IPS DF 4.7 (cell line): ENCODE measurements around the gene MDFIC.
A peak's percentile ranks its signal among the peaks of the same experiment; 100 is the strongest.

ENCODE experiments used
- DNase-seq: peaks from one replicate; pipeline ENCODE4 v3.0.0-alpha.2; 2013; ENCODE audit warnings: low spot score; ENCODE audit errors: extremely low read depth

The MDFIC gene

DNA sequence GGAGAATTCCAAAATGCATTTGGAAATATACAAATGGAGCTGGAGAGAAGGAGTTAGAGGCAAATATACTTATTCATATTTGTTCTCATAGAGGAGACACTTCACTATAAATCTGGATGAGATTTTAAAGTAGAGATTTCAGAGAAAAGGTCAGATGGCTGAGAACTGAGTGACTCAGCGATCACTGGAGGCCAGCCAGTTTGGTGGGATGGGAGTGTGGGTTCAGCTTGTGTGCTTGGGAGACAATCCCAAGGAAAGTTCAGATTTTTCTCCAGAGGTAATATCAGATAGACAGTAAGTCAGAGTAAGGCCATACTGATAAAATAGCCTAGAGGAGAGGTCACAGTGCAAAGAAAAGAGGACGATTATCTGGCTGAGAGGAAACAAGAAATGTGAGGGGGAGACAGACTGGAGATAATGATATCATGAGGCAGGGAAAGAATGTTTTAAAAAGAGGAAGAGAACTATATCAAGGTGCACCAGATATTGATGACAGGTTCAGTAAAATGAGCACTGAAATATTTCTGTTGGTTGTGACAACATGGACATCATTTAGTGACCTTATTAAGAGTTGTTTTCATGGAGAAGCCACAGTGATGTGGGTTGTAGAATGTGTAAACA lies 67.0 kb downstream of the MDFIC start:
- no peak for DNase-seq

DNA sequence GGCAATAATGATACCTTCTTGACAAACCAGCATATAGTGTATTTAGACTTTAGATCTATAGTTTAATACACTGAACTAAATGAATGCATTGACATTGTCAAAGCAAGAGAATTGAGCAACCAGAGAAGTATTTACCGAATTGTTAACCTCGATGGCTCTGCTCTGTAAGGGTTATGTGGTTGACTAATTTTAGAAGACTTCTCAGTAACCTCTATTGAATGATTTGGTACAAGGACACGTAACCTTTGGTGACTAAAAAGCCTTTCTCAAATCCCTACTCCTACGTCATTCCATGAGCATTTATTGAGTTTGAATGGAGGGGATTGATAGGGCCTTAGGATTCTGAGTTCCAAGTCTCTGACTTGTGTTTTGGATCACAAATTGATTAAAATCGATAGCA lies 67.6 kb downstream of the MDFIC start:
- DNase-seq = no peak

DNA sequence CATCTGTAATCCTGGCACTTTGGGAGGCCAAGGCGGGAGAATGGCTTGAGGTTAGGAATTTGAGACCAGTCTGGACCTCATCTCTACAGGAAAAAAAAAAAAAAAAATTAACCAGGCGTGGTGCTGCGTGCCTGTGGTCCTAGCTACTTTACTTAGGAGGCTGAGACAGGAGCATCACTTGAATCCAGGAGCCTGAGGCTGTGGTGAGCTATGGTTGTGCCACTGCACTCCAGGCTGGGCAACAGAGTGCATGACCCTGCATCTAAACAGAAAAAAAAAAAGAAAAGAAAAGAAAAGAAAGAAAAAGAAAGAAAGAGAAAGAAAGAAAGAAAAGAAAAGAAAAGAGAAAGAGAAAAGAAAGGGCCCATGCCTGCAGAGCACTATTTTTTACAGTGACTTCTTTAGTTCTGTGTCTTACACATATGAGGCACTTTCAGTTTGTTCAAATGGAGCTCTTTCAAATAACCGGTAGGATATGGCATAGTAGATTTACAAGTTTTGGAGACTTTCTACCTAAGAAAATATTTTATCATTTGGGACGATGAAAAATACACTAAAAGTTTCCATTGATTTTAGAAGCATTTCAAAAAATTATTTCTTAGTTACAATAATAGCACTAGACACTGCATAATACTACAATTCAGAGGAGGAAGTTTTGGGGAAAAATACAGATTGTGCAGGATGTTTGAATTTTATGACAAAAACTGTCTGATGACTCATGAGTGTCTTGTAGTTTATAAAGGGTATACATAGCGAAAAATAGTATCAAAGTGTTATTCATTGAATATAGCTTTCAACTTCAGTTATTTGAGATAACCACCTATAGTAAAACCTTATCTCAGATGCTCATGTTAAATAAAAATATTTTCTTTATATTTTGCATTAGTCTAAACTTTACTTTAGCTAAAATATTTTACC lies 75.9 kb downstream of the MDFIC start:
- no peak for DNase-seq

DNA sequence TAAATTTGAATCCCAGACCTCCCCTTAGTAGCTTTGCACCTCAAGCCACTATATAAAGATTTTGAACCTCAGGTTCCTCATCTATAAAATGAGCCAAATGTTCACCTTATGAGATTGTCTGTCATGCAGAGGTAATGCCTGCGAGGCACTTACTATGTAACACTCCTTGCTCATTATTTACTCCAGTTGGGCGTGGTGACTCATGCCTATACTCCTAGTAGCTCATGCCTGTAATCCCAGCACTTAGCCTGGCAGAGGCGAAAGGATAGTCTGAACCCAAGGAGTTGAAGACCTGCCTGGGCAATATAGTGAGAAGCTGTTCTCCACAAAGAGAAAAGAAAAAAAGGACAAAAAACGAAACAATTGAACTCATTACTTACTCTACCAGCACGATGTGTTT lies 82.2 kb downstream of the MDFIC start:
- no peak for DNase-seq

DNA sequence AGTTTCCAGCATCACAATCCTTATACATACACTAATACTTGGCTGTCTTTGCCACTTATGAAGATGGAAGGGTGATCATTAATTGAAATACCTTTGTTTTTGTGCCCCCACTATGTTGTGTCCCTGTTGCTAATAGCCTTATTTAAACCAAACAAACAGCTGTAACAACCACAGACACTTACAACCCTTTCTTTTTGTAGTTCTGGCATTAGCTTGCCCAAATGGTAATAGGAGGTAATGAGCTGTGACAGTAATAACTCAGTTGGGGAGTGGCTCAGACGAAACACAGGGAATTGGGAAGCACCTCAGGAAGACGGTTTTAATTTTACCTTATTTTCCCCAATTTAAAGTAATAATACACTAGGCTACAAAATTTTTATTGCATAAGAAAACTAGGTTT lies 83.4 kb downstream of the MDFIC start:
- no peak for DNase-seq

DNA sequence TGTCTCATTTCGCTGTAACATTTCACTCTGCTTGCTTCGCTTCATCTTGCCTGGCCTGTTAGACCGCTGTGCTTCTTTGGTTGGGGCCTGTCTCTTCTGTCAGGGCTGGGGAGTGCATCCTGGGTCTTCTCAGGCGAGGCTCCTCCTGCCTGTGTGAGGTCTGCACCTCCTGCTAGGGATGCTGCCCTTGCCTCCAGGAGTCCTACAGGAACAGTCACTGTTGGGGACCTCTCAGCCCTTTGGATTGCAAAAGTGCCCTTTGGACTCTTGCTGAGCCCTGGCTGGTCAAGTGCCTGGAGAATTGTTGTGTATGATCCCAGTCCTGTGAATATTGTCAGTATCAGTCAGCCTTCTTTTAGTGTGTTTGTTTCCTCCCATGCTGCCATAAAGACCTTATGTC lies 84.1 kb downstream of the MDFIC start:
- DNase-seq = peak; percentile 66

DNA sequence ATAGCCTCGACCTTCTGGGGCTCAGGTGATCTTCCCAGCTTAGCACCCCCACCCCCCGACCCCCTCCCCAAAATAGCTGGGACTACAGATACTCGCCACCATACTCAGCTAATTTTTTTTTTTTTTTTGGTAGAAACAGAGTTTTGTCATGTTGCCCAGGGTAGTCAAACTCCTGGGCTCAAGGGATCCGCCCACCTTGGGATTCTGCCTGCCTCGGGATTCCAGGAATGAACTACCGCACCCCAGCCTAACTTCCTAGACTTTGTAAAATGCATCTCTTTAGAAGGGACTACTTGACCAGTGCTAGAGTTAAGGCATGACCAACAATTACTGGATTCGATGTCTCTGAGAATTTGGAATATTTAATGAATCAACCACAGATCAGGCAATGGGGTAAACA lies 85.9 kb downstream of the MDFIC start:
- DNase-seq = no peak

DNA sequence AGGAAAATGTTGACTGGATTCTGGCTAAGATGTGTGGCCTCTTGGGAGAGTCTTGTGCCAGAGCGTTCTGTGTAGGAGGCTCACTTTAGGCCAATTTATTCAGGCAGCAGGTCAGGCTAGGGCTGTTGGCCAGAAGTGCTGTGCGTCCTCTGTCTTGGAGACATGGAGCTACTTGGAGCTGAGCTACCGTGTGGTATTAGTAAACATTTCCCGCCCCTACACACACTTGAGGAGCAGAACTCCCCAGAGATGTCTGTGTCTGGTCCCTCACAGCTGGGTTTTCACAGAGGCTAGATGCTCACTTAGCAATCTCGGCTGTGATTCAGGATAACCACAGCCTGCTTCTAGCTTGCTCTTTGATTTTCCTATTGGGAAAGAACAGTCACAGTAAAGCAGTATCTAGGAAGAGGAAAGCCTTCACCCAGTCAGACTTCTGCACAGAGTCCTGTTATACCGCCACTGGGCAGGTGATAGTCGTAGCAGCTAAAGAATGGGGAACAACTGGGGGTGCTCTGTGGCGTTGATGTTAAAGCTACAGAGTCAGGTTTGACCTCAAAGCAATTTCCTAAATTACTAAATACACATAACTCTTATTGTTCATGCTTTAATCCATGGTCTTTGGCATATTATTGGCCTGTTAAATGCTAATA lies 86.7 kb downstream of the MDFIC start:
- no peak for DNase-seq

DNA sequence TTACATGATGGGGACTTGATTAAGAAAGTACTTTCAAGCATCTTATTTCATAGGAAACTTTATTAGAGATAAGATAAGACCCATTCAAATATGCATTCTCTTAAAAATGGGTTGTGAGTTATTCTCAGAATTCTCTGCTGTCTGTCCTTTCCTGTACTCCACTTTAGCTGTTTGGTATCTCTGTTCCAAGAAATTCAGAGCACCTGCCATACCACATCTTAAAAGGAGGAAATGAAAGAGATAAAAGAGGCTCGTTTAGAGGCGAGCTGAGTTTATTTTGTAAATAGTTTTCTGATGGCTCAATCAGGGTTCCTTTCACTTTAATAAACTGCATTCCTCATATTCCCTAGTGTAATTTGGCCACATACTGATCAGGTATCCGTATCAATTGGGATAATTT lies 87.2 kb downstream of the MDFIC start:
- DNase-seq = no peak

DNA sequence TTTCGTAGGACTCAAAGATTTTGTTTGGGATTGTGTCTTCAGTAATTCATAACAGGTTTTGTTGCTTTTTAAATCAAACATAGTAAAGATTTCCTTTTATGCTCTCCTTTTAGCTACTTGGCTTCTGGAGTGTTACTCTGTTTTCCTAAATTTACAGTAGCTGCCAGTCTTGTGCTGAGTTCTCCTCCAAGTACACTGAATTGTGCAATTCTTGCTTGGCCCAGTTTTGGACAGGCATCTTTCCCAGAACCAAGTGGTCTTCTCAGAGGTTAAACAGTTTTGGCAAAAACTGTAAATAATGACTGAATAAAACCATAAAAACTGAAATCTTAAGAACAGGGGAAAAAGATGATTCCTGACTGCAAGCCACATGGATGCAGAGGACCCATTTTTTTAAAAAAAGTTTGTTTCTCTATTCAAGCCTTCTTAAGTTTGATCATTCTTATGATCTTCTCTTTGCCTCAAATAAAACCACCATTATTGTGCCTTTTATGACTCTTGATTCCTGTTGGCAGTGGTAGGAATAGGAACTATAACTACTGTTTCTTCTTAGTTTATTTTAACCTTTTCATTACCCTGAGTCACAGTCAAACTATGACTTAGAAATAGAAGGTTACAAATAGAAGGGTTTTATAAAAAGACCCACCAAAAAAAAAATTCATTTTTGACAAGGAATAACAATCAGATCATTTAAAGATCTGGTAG lies 88.0 kb downstream of the MDFIC start:
- DNase-seq = no peak

DNA sequence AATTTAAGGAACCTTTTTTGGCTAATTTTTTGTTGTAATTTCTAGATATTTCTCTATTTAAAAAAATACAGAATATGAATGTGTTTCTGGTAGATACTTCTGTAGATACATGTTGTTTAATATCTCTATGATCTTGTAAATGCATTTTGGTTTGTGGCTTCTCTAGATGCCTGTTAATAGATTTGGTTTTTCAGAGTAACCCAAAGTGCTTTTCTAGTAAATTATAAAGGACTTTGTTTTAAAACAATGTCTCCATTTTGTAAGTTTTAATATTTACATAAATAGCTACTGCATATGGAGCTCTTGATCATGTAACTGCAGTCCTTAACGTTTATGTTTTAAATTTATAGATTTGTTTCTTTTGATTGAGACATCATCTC lies 88.5 kb downstream of the MDFIC start:
- DNase-seq = no peak

DNA sequence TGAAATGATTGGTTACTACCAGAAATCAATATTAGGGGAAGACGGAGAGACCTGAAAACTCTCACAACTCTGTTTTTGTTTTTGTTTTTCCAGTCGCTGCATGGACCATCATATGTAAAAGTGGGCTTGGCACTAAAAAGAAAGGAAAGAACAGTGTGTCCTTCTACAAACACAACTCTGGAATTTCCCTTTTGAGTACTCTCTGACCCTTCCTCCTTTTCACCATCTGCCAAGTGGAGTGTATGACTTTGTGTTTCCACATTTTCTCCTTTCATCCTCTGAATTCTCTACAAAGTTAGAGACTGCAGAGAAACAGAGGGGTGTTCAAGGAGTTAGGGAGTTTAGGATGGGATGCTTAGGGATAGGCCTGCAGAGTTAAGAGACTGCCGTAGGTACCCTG lies 92.0 kb downstream of the MDFIC start:
- no peak for DNase-seq

DNA sequence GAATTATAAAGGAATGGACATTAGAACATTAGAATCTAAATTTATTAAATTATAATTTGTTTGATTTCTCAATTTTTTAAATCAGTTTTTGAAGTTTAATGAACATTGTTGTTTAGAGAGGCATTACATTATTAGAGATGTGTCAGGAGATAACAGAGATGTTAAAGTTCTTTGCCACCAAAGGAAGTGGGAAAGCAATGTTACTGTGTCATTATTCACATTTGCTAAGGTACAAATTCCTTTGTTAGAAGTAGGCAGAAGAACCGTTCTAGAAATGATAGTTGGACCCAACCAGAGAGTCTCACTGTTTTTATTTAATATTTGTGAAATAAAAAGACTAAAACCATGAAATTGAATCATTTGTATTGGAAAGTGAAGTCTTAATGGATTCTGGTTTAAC lies 92.9 kb downstream of the MDFIC start:
- DNase-seq = no peak

DNA sequence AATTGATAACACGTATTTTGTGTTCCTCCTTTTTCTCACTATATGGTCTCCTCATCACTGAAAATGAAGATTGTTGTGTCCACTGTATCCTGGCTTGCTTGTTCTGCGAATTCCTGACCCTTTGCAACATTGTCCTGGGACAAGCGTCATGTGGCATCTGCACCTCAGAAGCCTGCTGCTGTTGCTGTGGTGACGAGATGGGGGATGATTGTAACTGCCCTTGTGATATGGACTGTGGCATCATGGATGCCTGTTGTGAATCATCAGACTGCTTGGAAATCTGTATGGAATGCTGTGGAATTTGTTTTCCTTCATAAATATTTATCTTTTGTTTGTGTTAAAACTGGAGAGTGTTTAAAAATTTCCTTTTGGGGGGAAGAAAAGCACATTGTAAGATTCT lies 93.7 kb downstream of the MDFIC start:
- DNase-seq = no peak

DNA sequence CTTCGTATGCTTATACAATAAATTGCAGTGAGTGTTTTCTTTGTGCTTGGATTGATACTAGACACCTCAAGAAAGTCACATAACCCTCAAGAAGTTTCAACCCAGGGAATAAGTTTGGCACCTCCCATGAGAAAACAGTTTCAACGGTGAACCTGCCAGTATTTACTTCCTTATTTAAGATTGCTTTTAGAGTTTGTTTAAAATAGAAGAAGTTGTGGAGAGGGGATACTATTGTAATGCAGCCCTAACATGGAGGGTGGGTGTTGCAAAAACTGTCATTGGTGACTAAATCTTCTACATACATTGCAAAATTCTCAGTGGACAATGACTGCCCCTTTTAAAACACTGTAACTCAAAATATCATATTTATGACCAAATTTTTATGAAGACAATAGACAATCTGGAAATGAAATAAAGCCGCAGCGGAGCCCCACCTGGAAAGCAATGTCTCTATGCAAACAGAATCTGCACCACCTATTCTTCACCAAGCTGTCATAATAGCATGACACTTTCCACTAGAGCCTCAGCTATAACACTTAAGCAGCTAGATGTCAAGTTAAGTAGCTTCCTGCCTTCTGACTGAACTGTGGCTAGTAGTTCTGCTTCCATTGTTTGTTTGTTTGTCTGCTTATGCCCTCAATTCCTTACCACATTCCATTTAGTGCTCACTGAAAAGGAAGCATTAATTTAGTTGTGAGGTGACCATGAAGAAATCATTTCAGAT lies 98.2 kb downstream of the MDFIC start:
- DNase-seq = no peak

DNA sequence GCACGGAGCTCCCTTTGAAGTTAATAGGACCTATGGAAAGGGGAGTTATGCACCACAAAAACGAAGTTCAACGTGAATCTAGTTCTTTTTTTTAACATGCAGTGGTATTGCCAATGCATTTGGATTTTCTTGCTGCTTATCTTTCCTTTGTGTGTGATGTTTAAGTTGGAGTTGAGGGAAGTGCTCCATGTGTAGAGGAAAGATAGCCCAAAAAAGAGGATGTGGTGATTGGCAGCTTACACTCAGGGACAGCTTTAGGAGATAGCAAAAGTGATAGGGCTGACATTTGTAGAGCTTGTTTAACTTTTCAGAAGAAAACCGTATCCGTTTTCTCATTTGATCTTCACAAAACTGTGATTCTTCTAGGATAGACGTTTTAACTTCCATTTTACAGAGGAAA lies 101.3 kb downstream of the MDFIC start:
- DNase-seq = no peak

DNA sequence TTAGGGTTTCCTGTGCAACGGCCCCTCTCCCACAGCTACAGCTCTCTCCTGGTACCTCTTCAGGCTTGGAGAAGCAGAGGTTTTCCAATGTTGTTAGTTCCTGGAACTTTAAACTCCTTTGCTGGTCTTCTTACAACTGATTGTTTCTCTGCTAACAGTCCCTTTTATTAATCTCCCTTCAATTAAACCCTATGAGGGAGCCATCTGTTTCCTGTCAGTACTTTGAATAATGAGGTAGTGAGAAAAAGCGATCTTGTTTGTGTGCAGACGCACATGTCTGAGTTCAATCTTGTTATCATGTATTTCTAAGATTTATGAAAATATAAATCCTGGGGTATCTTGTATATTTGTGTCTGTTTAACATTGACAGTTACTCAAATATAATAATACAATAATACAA lies 102.4 kb downstream of the MDFIC start:
- DNase-seq = no peak

DNA sequence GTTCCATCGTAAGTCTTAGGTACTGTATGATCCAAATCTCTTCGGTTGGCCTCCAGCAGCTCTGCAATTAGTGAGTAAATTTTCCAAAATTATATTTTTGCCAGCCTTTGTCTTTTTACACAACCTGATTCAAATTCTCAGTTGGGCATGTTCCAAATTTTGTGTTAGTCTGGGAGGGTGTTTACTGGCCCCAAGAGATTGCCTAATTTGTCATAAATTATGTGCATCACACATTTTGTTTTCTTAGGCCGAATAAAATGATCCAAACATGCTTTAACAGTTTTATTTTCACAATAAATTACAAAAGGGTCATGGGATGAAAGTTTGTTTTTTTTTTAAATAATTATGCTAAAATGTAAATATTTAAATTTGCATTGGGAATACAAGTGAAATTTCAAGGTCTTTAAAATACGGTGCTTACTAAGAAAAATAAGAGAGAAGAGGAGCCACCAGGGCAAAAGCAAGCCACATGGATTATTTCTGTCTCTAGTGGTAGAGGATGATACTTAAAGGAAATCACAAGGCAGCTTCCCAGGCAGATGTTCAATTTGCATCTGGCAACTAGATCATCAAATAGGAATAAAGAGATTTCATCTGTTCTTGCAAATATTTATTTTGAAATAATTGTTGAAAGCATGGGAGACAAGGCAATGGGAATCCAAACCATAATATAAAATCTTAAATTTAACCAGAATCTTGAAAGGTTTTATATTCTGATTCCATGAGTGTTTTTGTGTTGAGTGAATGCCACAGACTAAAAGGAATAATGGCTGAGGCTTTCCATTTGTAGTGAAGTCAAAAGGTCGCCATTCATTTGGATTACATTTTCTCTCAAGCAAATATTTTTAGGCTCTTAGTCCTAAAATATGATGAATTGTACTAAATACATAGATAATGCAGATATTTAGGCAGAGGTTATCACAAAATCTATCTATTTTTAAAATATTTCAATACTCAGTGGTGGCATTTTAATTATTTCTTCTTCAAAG lies 111.1 kb downstream of the MDFIC start:
- no peak for DNase-seq

DNA sequence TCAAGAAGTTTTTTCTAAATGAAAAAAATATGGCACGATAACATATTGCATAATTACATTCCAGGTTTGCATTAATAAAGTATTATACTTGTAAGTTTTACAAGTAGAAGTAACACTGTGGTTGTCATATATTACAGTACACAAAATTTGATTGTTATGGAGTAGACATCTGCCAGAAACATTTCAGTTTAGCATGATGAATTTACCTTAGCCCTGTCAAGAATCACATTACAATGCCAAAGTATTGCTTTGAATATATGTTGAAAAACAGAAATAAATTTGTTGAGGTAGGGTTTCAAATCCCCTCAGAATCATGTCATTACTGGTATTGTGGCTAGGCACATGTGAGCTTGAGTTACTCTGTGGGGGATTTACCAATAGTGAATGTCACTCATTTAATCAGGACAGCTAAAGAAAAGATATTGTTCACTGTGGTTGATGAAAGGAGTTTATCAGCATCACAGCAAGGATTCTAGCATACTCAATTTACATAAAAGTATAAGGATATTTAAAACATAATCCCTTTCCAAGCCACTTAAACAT lies 112.1 kb downstream of the MDFIC start:
- DNase-seq = no peak

DNA sequence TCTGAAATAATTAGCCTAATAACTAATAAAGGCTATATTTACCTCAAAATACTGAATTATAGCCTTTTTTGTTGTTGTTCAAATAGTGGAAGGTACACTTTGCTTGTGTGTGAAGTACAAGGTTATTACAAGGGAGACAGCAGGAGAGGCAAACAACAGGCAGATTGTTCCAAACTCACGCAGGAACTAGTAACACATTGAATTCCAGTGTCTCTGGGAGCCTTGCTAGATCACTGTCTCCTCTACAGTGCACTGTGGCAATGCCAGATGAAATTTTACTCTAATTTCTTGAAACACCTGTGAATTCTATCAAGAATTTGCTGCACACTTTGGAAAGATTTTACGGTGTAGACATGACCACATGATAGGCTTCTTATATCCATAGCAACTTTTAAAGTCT lies 112.6 kb downstream of the MDFIC start:
- DNase-seq = no peak
